DND-41 (cell line): ENCODE data around the gene EYS.

ENCODE experiments used
- EZH2 ChIP-seq: IDR thresholded peaks from 3 replicates; pipeline ENCODE4 v1.6.1; 2012; ENCODE audit warnings: borderline replicate concordance, low read depth, mild to moderate bottlenecking, moderate library complexity, low read length, inconsistent platforms; ENCODE audit not compliant: severe bottlenecking
- TF ChIP-seq, protein P1 (sequence below): IDR thresholded peaks from 2 replicates; pipeline ENCODE4 v1.5.1; 2012; ENCODE audit warnings: borderline replicate concordance, low read length, moderate library complexity, mild to moderate bottlenecking; ENCODE audit not compliant: poor library complexity, severe bottlenecking; ENCODE audit errors: extremely low read depth

DNA sequence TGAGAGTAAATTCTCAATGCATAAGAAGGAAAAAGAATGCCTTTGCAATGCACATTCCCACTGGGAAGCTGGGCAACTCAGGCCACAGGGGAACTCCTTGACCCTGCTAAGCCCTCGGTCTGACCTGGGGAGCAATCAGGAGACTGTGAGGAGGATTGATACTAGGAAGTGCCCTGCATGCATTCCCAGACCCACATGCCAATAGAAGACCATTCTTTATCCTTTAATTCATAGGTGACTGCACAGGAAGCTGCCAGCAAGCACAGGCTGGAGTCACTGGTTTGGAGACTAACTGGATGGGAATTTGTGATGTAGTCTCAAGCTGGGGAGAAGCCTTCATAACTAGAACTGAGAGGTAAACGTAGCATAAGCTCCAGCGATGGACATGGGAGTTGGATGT lies 1012.7 kb downstream of the EYS start:
- TF ChIP-seq, protein P1, sequence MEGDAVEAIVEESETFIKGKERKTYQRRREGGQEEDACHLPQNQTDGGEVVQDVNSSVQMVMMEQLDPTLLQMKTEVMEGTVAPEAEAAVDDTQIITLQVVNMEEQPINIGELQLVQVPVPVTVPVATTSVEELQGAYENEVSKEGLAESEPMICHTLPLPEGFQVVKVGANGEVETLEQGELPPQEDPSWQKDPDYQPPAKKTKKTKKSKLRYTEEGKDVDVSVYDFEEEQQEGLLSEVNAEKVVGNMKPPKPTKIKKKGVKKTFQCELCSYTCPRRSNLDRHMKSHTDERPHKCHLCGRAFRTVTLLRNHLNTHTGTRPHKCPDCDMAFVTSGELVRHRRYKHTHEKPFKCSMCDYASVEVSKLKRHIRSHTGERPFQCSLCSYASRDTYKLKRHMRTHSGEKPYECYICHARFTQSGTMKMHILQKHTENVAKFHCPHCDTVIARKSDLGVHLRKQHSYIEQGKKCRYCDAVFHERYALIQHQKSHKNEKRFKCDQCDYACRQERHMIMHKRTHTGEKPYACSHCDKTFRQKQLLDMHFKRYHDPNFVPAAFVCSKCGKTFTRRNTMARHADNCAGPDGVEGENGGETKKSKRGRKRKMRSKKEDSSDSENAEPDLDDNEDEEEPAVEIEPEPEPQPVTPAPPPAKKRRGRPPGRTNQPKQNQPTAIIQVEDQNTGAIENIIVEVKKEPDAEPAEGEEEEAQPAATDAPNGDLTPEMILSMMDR = no peak
- TF ChIP-seq EZH2 = no peak
